Measurements from ENCODE around the gene SLC6A18.
"Not testable (repeated sequence)": the region's sequence is repeated elsewhere in the genome, so short reads cannot be mapped to it uniquely, and the experiment has no call there.

The SLC6A18 gene

DNA sequence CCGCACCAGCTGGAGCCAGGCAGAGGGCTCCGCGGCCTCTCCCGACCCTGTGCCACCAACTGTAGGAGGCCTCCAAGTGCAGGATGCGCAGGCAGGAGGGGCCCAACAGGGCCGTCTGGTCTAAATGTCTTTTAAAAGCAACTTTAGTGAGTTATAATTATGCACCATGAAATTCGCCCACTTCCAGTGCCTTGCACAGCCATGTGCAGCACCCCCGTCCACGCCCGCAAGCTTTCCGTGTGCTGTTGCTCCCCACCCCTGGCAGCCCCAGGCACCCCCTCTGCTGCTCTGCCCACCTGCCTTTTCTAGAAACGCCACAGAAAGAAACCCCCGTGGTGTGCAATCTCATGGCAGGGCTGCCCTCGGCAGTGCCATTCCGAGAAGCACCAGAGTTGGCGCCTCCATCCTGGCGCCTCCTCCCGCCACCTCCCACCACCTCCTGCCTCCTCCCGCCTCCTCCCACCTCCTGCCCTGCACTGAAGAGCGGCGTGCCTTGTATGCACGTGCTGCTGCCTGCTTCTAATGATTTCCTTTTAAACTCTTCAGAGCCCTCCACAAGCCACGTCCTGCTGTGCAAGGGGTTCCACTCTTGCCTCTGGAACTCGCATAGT lies 7.5 kb upstream of the SLC6A18 start:
- DNase-seq = peak; percentile 64

DNA sequence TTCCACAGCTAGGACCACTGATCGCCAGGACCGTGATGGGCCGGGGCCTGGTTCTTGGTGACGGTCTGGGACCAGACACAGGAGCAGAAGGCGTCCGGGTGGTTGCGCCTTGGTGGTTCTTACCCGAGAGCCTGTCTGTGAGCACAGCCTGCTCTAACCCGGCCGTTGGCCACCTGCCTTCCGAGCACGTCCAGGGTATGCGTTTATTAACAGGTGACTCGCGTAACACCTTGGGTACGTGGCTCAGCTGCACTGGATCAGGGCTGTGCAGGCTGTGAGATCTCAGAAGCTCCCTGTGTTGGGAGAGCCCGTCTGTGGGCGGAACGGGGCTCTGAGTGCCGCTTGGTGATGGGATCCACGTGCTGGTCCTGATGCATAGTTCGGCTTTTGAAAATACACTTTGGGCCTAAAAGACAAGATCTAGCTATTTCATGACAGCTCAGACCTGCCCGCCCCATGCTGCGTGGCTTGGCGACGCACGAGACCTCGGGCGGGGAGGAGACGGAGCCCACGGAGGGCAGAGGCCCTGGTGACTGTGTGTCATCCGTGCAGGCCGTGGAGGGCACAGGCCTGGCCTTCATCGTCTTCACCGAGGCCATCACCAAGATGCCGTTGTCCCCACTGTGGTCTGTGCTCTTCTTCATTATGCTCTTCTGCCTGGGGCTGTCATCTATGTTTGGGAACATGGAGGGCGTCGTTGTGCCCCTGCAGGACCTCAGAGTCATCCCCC lies 6.7 kb upstream of the SLC6A18 start:
- no peak for DNase-seq

DNA sequence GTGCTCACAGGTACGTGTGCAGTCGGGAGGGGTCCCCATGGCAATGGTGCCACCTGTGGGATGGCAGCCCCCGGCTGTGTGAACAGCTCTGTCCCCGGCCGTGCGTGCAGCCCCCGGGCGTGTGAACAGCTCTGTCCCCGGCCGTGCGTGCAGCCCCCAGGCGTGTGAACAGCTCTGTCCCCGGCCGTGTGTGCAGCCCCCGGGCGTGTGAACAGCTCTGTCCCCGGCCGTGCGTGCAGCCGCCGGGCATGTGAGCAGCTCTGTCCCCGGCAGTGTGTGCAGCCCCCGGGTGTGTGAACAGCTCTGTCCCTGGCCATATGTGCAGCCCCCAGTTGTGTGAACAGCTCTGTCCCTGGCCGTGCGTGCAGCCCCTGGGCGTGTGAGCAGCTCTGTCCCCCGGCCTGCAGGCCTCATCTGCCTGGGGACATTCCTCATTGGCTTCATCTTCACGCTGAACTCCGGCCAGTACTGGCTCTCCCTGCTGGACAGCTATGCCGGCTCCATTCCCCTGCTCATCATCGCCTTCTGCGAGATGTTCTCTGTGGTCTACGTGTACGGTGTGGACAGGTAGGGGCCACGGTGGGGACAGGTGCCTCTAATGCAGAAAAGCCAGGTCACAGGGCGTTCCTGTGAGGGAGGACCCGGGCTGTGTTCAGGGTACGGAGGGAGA lies 5.9 kb upstream of the SLC6A18 start:
- DNase-seq = no peak

DNA sequence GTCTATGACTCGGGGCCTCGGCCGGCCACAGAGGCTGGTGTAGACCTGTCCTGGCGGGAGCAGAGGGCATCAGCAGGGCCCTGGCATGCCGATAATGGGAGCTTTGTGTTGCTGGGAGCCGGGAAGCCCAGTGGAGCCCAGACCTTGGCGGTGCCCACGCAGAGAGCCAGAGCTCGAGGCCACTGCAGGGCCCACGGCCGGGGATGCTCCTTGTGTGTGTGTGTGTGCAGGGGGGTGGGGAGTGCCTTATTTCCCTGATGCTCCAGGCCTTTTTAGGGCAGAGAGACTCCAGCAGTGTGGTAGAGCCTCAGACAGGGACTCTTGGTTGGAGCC lies 5.4 kb upstream of the SLC6A18 start:
- DNase-seq = no peak

DNA sequence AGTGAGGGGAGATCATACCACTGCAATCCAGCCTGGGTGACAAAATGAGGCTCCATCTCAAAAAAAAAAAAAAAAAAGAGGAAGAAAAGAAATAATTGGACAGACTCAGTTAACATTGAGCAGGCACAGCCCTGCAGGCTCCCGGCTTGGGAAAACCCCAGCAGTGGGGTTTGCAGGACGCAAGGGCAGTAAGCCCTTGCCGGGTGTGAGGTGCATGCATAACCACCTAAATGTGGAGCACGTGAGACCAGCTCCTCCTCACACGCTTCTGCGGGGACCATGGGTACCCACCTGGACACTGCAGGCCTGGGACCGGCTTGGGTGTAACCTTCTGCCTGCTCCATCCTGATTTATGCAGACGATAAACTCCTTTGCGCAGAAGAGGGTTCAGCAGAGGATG lies 4.8 kb upstream of the SLC6A18 start:
- no peak for DNase-seq

DNA sequence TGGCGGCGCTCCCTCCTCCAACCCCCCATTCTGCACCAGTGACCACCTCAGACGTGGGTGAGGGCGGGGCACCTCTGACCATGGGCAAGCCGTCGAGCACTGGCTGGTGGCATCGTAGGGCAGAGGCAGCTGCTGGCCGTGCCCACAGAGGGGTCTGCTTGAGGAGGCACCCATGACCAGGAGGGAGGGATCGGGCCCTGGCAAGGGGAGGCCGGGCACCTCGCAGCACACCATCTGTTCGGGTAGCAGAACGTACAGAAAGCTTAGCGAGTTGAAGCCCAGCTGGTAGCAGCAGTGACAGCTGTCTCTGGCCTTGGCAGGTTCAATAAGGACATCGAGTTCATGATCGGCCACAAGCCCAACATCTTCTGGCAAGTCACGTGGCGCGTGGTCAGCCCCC lies 4.3 kb upstream of the SLC6A18 start:
- no peak for DNase-seq

DNA sequence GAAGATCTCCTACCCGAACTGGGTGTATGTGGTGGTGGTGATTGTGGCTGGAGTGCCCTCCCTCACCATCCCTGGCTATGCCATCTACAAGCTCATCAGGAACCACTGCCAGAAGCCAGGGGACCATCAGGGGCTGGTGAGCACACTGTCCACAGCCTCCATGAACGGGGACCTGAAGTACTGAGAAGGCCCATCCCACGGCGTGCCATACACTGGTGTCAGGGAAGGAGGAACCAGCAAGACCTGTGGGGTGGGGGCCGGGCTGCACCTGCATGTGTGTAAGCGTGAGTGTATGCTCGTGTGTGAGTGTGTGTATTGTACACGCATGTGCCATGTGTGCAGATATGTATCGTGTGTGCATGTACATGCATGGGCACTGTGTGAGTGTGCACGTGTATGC lies 3.5 kb upstream of the SLC6A18 start:
- no peak for DNase-seq

DNA sequence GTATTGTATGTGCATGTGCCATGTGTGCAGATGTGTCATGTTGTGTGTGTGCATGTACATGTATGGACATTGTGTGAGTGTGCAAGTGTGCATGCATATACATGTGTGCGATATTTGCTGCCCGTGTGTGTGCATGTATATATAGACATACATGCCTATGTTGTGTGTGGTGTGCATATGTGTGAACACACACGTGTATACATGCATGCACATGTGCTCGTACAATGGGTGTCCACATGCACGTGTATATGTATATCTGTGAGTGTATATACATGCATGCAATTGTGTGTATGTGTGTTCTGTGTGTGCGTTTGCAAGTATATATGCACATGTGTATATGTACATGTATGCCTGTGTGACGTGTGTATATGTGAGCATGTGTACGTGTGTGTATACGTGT lies 3.0 kb upstream of the SLC6A18 start:
- DNase-seq = no peak

DNA sequence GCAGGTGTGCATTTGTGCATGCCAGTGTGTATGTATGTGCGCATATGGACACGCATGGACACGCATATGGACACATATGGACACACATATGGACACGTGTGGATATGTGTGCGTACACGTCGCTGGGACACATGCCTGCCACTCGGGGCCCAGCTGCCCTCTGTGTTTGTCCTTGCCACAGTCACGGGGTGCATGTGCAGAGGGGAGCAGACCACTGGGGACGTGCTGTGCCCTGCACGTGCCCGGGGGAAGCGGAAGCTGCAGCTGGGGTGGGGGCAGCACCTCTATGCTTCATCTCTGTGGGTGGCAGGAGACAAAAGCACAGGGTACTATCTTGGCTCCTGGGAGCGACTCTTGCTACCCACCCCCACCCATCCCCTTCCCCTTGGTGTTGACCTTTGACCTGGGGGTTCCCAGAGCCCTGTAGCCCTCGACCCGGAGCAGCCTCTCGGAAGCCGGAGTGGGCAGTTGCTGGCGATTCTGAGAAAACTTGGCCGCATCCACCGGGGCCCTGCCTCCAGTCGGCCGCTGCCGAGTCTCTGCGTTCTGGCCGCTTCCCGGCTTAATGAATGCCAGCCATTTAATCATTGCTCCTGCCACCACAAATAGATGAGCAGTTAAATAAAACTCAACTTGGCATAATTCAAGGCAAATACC lies 2.4 kb upstream of the SLC6A18 start:
- no peak for DNase-seq

DNA sequence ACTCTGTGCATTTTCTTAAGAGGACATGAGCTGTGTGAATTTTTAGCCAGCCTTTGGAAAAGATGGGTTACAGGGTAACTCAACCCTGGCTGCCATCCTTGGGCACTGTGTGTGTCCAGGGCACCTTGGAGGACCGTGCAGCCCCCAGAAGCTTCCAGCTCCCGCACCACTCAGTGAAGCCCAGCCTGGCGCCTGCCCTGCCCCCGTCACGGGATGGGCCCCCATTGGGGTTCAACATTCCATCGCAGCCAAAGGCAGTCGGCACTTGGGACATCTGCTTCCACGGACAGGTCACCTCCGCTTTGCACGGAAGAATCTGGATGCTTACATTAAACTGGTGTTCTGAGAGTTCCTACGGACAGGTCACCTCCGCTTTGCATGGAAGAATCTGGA lies 1.9 kb upstream of the SLC6A18 start:
- DNase-seq = no peak

DNA sequence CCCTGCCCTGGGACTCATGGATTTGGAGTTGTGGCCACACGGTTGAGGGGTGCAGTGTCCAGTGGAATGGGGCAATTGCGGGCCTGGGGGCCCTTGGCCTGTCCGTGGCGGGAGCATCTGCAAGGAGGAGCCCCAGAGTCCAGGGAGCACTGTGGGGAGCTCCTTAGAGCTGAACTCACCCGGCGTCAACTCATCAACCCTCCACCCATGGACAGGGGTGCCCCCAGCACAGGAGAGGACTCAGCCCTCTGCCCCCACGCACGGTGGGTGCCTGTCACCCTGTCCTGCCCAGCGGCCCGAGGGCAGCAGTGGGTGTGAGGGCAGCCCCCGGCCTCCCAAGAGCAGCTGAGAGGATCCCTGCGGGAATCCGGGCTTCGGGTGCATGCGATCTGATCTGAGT lies 550 bp upstream of the SLC6A18 start:
- DNase-seq = no peak

DNA sequence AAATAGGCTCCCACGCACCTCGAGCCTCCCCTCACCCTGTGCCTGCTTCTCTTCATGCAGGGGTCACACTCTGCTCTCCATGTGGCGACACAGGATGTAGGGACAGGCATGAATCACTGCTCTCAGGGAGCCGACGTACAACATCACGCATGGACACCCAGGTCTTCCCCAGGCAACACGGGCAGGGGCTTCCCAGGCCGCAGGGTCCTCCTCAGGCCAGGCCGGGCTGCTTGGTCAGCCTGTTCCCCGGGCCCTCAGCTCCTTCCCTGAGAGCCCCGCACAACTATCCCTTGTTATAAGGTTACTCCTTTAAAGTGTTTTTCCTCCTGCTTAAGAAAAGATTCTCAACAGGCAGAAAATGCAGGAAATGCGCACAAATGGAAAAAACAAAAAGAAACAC lies 1.1 kb downstream of the SLC6A18 start:
- DNase-seq = no peak

DNA sequence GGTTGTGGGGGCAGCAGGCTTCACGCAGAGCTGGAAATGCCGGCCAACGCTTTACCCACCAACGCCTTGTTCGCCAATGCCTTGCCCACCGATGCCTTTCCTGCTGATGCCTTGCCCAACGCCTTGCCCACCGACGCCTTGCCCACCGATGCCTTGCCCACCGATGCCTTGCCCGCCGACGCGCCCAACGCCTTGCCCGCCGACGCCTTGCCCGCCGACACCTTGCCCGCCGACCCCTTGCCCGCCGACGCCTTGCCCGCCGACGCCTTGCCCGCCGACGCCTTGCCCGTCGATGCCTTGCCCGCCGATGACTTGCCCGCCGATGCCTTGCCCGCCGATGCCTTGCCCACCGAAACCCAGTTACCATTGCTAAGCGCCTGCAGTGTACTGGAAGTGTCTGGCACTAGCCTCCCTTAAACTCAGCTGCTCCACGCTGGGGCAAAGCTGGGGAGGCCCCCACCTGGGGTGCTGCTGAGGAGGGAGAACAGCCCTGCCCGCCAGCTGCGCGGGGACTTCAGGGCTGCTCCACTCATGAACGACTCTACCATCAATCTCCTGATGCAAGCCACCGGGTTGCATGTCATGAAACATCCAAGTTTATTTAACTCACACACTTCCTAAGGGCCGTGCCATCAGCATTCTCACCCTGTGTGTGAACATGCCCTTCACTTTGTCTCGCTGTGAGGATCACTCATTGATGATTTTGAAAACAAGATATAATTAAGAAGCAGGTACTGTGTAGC lies 1.8 kb downstream of the SLC6A18 start:
- DNase-seq = no peak

DNA sequence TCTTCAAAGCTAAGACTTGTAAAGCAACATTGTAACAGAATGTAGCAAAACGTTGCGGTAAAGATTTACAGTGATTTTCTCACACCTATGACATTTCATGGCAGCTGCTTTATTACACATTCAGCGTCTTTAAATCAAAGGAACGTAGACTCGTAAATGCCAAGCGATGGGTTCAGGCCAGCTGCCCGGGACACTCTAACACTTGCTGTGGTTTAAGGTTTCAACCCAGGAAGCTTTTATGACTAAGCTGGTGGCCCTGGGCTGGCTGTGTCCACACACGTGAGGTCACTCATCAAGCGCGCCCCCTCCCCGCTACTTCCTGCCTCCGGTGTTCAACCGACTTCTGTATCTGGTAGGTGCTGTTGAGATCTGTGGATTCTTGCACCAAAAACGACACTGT lies 2.5 kb downstream of the SLC6A18 start:
- DNase-seq = peak; percentile 78

DNA sequence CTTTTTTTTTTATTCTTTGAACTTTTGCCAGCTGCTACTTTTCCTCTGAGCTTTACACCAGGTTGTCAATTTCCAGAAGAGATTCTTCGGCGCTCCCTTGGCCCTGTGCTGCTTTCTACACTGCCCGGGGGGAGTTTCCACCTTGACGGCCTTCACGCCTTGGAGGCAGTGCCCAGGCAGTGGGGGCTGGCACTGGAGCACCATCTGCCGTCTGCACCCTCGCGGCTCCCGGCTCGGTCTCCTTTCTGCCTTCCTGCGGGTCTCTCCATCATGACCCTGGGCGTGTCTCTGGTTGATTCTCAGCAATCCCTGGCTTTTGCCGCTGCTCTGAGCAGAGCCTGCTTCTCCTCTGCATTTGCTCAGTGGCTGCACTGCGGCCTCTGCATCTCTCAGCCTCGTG lies 2.9 kb downstream of the SLC6A18 start:
- peak; percentile 39 for DNase-seq

DNA sequence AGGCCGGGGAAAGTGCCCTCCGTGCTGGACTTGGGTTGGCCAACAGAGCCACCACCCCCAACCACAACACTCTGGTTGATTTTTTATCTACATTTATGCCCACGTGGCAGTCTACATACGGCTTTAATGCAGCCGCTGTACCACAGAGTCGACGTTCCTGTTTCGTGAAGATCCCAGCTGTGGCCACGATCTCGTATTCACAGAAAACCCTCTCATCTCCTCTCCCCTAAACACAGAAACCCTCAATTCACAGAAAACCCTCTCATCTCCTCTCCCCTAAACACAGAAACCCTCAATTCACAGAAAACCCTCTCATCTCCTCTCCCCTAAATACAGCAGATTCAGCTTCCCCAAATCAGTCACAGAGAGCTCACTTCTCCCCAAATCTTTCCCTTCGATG lies 3.8 kb downstream of the SLC6A18 start:
- DNase-seq = not testable (repeated sequence)

DNA sequence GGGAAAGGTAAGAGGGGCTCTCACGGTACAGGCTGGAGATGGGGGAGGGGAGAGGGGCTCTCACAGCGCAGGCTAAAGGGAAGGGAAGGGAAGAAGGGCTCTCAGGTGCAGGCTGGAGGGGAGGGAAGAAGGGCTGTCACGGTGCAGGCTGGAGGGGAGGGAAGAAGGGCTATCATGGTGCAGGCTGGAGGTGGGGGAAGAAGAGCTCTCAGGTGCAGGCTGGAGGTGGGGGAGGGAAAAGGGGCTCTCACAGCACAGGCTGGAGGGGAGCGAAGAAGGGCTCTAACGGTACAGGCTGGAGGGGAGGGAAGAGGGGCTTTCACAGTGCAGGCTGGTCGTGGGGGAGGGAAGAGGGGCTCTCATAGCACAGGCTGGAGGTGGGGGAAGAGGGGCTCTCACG lies 4.6 kb downstream of the SLC6A18 start:
- no peak for DNase-seq

DNA sequence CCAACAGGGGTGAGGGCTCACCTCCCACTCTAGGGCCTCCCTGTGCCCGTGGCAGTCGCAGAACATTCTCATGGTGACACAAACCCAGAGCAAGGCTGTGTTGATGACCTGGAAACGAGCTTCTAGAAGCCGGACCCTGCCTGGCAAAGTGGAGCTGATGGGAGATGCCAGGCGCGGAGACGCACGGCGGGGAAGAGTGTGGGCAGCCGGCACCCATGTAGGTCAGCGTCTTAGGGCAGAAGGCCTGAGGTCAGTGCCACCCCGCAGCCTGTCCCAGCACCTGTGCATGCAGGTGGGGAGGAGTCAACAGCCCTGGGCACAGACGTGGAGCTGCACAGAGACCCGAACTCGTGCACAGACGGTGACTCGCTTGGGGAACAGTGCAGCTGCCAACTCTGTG lies 5.4 kb downstream of the SLC6A18 start:
- no peak for DNase-seq

DNA sequence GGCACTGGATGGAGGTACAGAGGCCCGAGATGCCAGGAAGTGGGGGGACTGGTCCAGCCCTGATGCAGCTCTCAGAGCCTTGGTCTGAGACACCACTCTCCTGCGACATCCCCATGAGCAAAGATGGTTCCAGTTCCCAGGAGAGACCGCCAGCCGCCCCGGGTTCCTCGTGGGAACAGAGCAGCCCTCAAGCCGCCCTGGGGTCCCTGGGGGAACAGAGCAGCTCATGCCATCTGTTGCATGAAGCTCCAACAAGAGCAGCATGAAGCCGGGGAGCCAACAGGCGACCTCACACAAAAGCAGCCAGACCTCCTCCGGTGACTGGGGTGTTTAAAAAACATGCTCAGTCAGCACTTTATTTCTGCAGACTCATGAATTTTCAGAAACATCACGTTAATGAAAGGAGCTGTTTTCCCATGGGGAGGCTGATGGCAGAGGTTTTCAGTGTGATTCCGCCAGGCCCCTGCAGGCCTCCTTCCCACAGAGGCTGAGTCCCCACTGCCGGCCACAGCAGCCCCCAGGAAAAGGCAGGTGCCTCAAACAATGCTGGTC lies 6.2 kb downstream of the SLC6A18 start:
- no peak for DNase-seq

DNA sequence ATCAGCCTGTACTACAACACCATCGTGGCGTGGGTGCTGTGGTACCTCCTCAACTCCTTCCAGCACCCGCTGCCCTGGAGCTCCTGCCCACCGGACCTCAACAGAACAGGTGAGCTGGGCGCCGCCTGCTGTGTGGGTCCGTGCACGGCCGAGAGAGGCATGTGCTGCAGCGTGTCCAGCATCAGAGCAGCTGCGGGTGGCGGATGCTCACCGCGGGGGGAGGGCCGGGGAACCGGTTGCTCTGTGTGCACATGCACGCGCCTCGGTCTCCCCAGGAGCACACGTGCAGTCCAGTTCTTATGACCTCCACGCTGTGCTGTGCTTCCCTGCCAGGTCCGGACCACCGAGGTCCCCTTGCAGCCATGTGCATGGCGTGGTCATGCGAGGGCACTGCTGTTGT lies 7.6 kb downstream of the SLC6A18 start:
- DNase-seq = no peak

DNA sequence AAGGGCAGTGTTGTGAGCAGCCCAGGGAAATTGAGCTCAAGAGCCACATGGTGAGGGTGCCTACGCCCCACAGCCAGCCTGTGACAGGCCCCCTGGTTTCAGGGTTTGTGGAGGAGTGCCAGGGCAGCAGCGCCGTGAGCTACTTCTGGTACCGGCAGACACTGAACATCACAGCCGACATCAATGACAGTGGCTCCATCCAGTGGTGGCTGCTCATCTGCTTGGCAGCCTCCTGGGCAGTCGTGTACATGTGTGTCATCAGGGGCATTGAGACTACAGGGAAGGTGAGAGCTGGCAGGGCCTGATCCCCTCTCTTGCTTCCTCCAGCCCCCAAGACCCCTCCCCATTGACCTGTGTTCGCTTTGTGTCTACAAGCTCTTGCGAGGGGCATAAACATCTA lies 10.2 kb downstream of the SLC6A18 start:
- DNase-seq = no peak

DNA sequence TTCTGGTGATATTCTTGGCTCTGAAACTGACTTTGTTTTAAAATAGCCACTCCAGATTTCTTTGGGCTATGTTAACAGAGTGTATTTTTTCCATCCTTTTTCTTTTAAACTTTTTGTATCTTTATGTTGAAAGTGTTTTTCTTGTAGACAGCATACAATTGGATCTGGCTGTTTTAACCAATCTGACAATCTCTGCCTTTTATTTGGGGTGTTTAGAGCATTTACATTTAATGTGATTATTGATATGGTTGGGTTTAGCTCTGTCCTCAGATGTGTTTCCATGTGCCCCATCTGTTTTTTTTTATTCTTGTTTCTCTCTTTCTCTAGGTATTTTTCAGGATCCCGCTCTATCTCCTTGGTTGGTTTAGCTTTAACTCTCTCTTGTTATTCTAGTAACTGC lies 10.7 kb downstream of the SLC6A18 start:
- no peak for DNase-seq

Measured in DMS79 (cell line).